Measurements from ENCODE around the gene PCDH9.
"Not testable (repeated sequence)": the region's sequence is repeated elsewhere in the genome, so short reads cannot be mapped to it uniquely, and the experiment has no call there.

PCDH9 gene

DNA sequence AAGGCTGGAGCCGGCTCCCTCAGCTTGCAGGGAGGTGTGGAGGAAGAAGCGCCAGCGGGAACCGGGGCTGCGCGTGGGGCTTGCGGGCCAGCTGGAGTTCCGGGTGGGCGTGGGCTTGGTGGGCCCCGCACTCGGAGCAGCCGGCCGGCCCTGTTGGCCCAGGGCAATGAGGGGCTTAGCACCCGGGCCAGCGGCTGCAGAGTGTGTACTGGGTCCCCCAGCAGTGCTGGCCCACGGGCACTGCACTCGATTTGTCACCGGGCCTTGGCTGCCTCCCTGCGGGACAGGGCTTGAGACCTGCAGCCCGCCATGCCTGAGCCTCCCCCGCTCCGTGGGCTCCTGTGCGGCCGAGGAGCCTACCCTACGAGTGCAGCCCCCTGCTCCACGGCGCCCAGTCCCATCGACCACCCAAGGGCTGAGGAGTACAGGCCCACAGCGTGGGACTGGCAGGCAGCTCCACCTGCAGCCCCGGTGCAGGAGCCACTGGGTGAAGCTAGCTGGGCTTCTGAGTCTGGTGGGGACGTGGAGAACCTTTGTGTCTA is 608.2 kb downstream of the PCDH9 start:
- DNase-seq (ENCODE audit: low read depth in 1 of 2, low spot score in 1 of 2) = not testable (repeated sequence)

DNA sequence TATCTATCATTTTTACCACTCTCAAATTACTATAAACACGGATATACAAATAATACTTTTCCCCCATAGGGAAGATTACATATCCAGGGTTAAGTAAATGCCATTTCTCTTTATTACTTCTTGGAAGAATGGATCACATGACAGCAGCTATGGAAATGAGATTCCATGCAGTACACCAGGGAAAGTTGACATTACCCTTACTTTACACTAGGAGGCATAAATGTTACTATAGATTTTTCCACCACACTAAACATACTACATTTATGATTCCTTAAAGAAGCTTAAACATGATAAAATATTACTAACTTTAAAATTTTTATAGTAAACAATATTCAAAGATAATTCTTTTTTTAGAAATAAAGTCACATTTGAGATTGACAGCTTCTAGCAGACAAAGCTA is 611.4 kb downstream of the PCDH9 start:
- DNase-seq (ENCODE audit: low read depth in 1 of 2, low spot score in 1 of 2) = no peak

DNA sequence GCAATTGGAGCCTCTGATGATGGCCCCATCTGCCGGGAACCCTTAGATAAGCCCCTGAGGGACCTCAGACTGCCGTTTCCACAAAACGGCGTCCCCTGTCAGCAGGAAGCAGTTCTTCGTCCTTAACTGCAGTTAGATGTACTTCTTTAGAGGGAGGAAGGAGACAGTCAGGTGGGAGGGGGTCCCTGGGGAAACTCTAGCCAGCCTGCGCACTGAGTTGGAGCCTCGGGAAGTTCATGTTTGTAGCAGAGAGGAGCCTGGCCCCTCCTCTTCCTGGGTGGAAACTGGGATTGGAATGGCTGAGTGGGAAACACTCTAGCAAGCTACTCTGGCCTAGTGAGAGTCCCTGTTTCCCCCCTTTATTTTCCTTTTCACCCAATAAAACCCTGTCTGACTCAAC is 612.4 kb downstream of the PCDH9 start:
- DNase-seq (ENCODE audit: low read depth in 1 of 2, low spot score in 1 of 2) = no peak

DNA sequence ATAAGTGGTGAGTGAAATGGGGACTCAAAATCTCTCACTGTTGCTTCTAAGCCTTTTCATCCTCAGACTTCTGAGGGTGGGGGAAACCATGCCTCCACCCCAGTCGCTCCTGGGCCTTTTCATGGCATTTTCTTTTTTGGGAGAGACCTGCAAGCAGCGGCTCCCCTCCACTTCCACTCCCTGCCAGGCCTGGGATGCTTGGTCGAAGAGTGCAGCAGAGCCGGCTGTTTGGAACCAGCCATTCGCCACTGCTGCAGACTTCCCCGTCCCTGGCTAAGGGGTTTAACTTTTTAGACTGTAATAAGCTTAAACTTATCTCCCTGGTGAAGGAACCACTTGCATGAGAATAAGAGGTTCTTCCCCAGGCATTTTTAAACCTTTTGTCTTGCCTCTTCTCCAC is 617.2 kb downstream of the PCDH9 start:
- no peak for DNase-seq (ENCODE audit: low read depth in 1 of 2, low spot score in 1 of 2)

DNA sequence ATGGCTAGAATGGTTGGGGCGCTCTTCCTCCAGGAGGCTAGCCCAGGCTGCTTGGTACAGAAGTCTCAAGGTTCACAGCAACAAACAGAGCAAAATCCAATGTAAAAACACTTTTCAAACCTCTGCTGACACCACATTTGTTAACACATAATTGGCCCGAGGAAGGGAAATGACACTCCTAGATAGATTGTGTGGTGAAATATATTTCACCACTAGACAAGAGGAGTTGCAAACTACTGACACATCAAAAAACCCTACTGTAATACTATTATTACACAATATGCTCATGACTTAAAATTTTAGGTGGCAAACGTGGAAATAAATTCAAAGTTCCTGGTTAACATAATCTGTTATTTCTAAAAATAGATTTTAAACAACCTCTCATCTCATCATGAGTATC is 643.6 kb downstream of the PCDH9 start:
- DNase-seq (ENCODE audit: low read depth in 1 of 2, low spot score in 1 of 2) = no peak

GRCh38 chr13:66585669-66586203 is 644.4 kb downstream of the PCDH9 start:
- DNase-seq (ENCODE audit: low read depth in 1 of 2, low spot score in 1 of 2) = no peak

GRCh38 chr13:66581675-66582074 is 648.5 kb downstream of the PCDH9 start:
- no peak for DNase-seq (ENCODE audit: low read depth in 1 of 2, low spot score in 1 of 2)

DNA sequence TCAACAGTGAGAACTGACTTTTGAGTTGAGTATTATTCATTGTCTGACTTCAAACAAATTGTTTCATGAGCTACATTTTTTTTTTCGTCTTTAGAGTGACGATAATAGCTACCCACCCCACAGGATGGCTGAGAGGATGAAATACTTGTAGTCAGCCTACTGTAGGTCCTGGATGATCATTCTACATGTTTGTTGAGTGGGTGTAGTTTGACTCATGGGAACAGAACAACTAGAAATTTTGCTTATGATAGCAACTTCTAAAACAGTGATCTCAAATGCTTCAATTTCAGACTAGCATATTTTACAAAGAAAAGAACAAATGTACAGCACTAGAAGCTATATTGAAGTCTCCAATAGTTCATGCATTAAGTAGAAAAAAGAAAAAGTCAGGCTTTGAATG is 651.8 kb downstream of the PCDH9 start:
- DNase-seq (ENCODE audit: low read depth in 1 of 2, low spot score in 1 of 2) = no peak

GRCh38 chr13:66577358-66577757 is 652.8 kb downstream of the PCDH9 start:
- no peak for DNase-seq (ENCODE audit: low read depth in 1 of 2, low spot score in 1 of 2)

GRCh38 chr13:66576381-66576780 is 653.8 kb downstream of the PCDH9 start:
- DNase-seq (ENCODE audit: low read depth in 1 of 2, low spot score in 1 of 2) = no peak

- DNase-seq (ENCODE audit: low read depth in 1 of 2, low spot score in 1 of 2) = no peak
Measured at GRCh38 chr13:66574606-66575005, 655.5 kb downstream of the PCDH9 start.

GRCh38 chr13:66567899-66568612 is 662.1 kb downstream of the PCDH9 start:
- DNase-seq (ENCODE audit: low read depth in 1 of 2, low spot score in 1 of 2) = no peak

DNA sequence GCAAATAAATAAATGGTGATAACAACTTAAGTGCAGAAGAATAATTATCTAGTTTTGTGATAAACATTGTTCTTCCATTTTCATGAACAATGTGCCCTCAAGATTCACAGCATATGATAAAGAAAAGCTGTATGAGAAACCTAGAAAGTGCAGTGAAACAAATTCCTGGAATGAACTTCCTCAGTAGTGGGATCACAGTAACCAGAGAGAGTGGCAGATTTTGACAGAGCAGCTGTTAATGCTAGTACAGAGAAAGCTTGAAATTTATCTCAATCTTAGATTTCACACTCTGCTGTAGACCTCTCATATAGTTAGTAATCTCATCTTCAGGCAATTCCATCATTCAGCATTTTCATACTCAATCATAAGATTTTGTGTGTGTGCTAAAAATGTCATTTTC is 664.9 kb downstream of the PCDH9 start:
- no peak for DNase-seq (ENCODE audit: low read depth in 1 of 2, low spot score in 1 of 2)

- DNase-seq (ENCODE audit: low read depth in 1 of 2, low spot score in 1 of 2) = no peak
Measured at GRCh38 chr13:66563076-66563475, 667.1 kb downstream of the PCDH9 start.

DNA sequence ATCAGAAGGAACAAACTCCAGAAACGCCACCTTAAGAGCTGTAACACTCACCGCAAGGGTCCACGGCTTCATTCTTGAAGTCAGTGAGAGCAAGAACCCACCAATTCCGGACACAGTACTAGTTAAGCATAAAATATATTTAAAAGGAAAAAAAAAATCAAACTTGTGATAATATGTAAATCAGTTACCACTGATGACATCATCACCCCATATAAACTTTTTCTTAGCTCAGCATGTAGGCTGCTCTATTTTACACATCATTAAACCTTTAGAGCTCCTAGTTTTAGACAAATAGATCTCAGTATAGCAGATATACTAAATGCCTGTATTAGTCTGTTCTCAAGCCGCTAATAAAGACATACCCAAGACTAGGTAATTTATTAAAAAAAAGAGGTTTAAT is 668.1 kb downstream of the PCDH9 start:
- DNase-seq (ENCODE audit: low read depth in 1 of 2, low spot score in 1 of 2) = no peak

GRCh38 chr13:66560991-66561390 is 669.1 kb downstream of the PCDH9 start:
- DNase-seq (ENCODE audit: low read depth in 1 of 2, low spot score in 1 of 2) = no peak

GRCh38 chr13:66560189-66560588 is 669.9 kb downstream of the PCDH9 start:
- DNase-seq (ENCODE audit: low read depth in 1 of 2, low spot score in 1 of 2) = no peak

DNA sequence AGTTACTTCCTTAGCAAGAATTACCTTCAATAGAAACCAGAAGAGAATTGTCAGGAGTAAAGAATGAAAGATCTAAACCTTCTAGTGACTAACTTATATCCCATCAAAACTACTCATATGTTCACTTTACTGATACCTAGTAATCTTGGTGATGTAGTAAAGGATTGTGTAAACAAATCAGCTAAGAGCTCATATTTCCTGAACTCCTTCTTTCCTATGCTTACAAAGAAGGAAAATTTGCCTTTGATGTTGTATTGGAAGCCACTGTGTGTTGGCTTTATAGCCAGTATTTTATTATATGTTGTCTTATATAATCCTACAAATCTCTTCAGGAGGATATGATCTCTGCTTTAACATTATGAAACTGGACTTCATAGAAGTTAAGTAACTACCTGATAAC is 671.0 kb downstream of the PCDH9 start:
- DNase-seq (ENCODE audit: low read depth in 1 of 2, low spot score in 1 of 2) = no peak

- no peak for DNase-seq (ENCODE audit: low read depth in 1 of 2, low spot score in 1 of 2)
Measured at GRCh38 chr13:66558506-66558905, 671.6 kb downstream of the PCDH9 start.

DNA sequence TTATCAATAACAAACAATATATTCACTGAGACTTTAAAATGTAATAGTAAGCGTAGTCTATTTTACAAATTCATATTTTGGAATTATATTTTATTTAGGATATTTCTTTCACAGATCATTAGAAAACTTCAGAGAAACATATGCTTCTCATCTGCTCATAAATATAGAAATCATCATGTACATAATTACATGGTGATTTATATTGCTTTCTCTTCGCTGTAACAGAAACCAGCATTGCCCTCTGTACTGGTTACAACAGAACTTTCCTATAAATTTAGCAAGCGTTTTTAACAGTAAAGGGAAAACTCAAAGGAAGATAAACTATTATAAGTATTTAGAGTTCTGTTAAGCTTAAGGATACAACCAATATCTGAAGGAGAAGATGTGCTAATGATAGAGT is 672.8 kb downstream of the PCDH9 start:
- DNase-seq (ENCODE audit: low read depth in 1 of 2, low spot score in 1 of 2) = no peak

DNA sequence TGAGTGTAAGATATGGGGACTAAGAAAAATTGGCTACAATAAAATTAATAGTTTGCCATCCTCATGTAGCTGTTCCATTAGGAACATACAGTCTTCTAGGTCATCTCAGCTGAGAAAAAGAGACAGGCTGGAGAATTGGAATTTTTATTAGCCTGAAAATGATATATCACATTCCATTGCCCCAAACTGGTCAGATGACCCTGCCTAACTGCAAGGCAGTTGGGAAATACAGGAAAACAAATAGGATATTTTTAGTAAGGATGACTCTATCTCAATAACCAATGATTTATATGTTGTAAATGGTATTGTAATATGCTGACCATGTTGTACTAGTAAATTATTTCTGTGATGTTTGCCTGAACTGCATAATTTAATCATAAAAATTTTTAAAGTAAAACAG is 673.8 kb downstream of the PCDH9 start:
- no peak for DNase-seq (ENCODE audit: low read depth in 1 of 2, low spot score in 1 of 2)

GRCh38 chr13:66553391-66553790 is 676.7 kb downstream of the PCDH9 start:
- DNase-seq (ENCODE audit: low read depth in 1 of 2, low spot score in 1 of 2) = no peak

DNA sequence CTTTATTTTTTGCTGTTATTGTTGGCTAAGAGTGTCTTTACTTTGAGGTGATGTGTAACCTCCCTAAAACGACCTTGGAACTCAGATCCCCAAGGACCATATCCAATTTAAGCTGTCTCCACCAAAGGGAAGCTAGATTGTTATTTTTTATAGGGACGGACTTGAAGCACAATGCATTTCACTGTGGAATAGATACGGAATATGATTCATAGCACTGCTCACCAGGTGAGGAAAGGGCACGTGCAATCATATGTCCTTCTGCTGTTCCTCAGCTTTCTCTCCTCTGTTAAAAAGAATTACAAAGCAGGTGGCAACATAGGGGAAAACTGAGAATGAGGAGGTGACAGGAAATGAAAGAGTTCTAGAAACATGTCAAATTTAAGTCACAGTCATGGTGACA is 679.0 kb downstream of the PCDH9 start:
- DNase-seq (ENCODE audit: low read depth in 1 of 2, low spot score in 1 of 2) = no peak
